ENCODE results near the gene ADAMTS15. TPM values are rescaled to one million over a fixed set of nuclear protein-coding genes. Genes with fewer than 3 reads are reported as not detected.

The ADAMTS15 gene
- total and polyA plus RNA-seq, 2 of the 4 experiments (the other 2 are of a cell fraction): 3.0 to 5.0 TPM

- H4K20me1 ChIP-seq (ENCODE audit: insufficient read depth, low read length): no peaks in the 10 kb centered on the region
- 0% methylated on average over 4 of the region's 10 CpGs; no CpG with 5 or more reads in 1 of the 2 experiments for WGBS, 2 experiments (ENCODE audit: extremely low coverage in 2 of 2, insufficient read length in 1 of 2)
- peak overlapping the region; percentile 97 for H3K27ac ChIP-seq (ENCODE audit: insufficient read depth, low read length)
- peak overlapping the region; percentile 85 for H2AFZ ChIP-seq (replicated peaks; ENCODE audit: low read length, poor library complexity)
- peak overlapping the region; percentile 95; the same call in 1 of the 2 replicates for H2AK5ac ChIP-seq (ENCODE audit: low read depth, low read length)
- ChIA-PET CTCF (interaction anchor here (1.5 kb wide), 2 partner anchors 23 to 27 kb away, joined by 4 to 5 read pairs; no protein-coding TSS in a partner anchor), POLR2A (ENCODE audit: unreplicated experiment) (no interaction called here)
- H4K8ac ChIP-seq (ENCODE audit: low read depth in 2 of 2, low read length in 2 of 2): peak overlapping the region; percentile 92 to 93; a peak in 3 of 4 replicates
- DNase-seq (peak; percentile 95), ATAC-seq (ENCODE audit: low read depth) (peak; percentile 80)
- H4K91ac ChIP-seq (ENCODE audit: insufficient read depth, low read depth, low read length): peak overlapping the region; percentile 99
- no peak overlapping the region for H3K9ac ChIP-seq (ENCODE audit: low read depth, low read length)
- H3K14ac ChIP-seq (replicated peaks; ENCODE audit: low read depth, low read length): peak overlapping the region; percentile 89; the same call in 1 of the 2 replicates
- peaks cover 33% of the 10 kb centered on the region for H3K9me1 ChIP-seq (ENCODE audit: insufficient read depth, low read length)
- H2BK120ac ChIP-seq (ENCODE audit: low read depth, low read length): peak overlapping the region; percentile 98
- intact Hi-C loops (cut with micrococcal nuclease): loop anchor here (1.0 to 5.0 kb wide), 5 partner anchors 45 to 349 kb away; no protein-coding TSS in a partner anchor
- H2AK9ac ChIP-seq (replicated peaks; ENCODE audit: low read depth, low read length, poor library complexity): peak overlapping the region; percentile 83
- BruUV-seq (replicated peaks): no TSS peak
- in situ Hi-C loops (cut with MboI; ENCODE audit: low sequenced_read_pairs): no loop called here
- H3K79me1 ChIP-seq (ENCODE audit: low read depth in 1 of 2, low read length in 2 of 2): peaks cover 0 to 3% of the 10 kb centered on the region in 2 experiments; a peak in 1 of 4 replicates
- H2BK15ac ChIP-seq (ENCODE audit: low read depth, low read length): peak overlapping the region; percentile 83; the same call in 2 of the 3 replicates
- peaks cover 45% of the 10 kb centered on the region for H3K4me1 ChIP-seq (ENCODE audit: control insufficient read depth, insufficient read depth, low read length)
- peak overlapping the region; percentile 98 for H3K18ac ChIP-seq (ENCODE audit: low read depth, low read length)
- dilution Hi-C loops (cut with HindIII; ENCODE audit: low sequenced_read_pairs, unreplicated experiment): no loop called here
- peak overlapping the region; percentile 97 for H2BK20ac ChIP-seq (ENCODE audit: low read depth, low read length)
- H3K4me3 ChIP-seq (ENCODE audit: insufficient read depth, low read depth, low read length): no peak overlapping the region
- H3K23ac ChIP-seq (ENCODE audit: low read depth, low read length): peak overlapping the region; percentile 53
- peaks cover 36% of the 10 kb centered on the region; the same call in 1 of the 2 replicates for H3K36me3 ChIP-seq (ENCODE audit: control insufficient read depth, insufficient read depth, low read length)
- H3K4me2 ChIP-seq (ENCODE audit: low read depth, low read length): peak overlapping the region; percentile 32; the same call in 1 of the 2 replicates
- no peaks in the 10 kb centered on the region for H3K27me3 ChIP-seq (ENCODE audit: control insufficient read depth, insufficient read depth, low read length)
- H3K9me3 ChIP-seq (ENCODE audit: control insufficient read depth, insufficient read depth, low read length): no peaks in the 10 kb centered on the region
- H3K56ac ChIP-seq (ENCODE audit: extremely low read depth, insufficient read depth, low read length): peak overlapping the region; percentile 92
- H4K5ac ChIP-seq (ENCODE audit: low read depth, low read length): peak overlapping the region; percentile 97
- H3K4ac ChIP-seq (ENCODE audit: low read depth, low read length): peak overlapping the region; percentile 97
- peak overlapping the region; percentile 93 for H2BK5ac ChIP-seq (ENCODE audit: low read depth, low read length, poor library complexity, severe bottlenecking)
- TF ChIP-seq MAZ (IDR thresholded peaks at IDR 0.05; ENCODE audit: borderline replicate concordance, low read depth, low read length) (peak; percentile 87), RAD21 (IDR thresholded peaks at IDR 0.05; ENCODE audit: low read length) (peak; percentile 28), CEBPB (IDR thresholded peaks at IDR 0.05; ENCODE audit: low read depth, low read length) (peak; percentile 69; the same call in 1 of the 2 replicates), USF2 (IDR thresholded peaks at IDR 0.05; ENCODE audit: low read depth, low read length) (no peak), NFE2L2 (IDR thresholded peaks at IDR 0.05; ENCODE audit: low read depth, low read length) (peak; percentile 5; the same call in 1 of the 2 replicates), MXI1 (IDR thresholded peaks at IDR 0.05; ENCODE audit: borderline replicate concordance, low read depth, low read length) (peak; percentile 36; the same call in 1 of the 2 replicates), RCOR1 (IDR thresholded peaks at IDR 0.05; ENCODE audit: insufficient replicate concordance, low read length) (no peak), CHD1 (IDR thresholded peaks at IDR 0.05; ENCODE audit: low read depth, low read length) (no peak), RFX5 (IDR thresholded peaks at IDR 0.05; ENCODE audit: low read depth, low read length) (no peak), BHLHE40 (IDR thresholded peaks at IDR 0.05; ENCODE audit: low read depth, low read length) (peak; percentile 98), POLR2A (IDR thresholded peaks at IDR 0.05; ENCODE audit: low read depth, low read length) (no peak), SMC3 (IDR thresholded peaks at IDR 0.05; ENCODE audit: low read depth, low read length) (peak; percentile 11; the same call in 1 of the 2 replicates), CTCF (conservative IDR thresholded peaks at IDR 0.05; ENCODE audit: low read depth, low read length) (no peak), FOS (IDR thresholded peaks at IDR 0.05; ENCODE audit: low read depth, low read length) (peak; percentile 90), ELK1 (IDR thresholded peaks at IDR 0.05; ENCODE audit: borderline replicate concordance, low read depth, low read length) (no peak)
Measured at GRCh38 chr11:130478204-130478701, 29.8 kb downstream of the ADAMTS15 start.

All from IMR-90 (cell line).